ENCODE results near the gene TMEM175. TPM values are rescaled to one million over a fixed set of nuclear protein-coding genes. Genes with fewer than 3 reads are reported as not detected.

TMEM175 gene
- total and polyA plus RNA-seq, 2 of the 8 experiments (the other 6 are each of a cell fraction or from before 2014, with no cell fraction given): 4.9 to 20.7 TPM

DNA sequence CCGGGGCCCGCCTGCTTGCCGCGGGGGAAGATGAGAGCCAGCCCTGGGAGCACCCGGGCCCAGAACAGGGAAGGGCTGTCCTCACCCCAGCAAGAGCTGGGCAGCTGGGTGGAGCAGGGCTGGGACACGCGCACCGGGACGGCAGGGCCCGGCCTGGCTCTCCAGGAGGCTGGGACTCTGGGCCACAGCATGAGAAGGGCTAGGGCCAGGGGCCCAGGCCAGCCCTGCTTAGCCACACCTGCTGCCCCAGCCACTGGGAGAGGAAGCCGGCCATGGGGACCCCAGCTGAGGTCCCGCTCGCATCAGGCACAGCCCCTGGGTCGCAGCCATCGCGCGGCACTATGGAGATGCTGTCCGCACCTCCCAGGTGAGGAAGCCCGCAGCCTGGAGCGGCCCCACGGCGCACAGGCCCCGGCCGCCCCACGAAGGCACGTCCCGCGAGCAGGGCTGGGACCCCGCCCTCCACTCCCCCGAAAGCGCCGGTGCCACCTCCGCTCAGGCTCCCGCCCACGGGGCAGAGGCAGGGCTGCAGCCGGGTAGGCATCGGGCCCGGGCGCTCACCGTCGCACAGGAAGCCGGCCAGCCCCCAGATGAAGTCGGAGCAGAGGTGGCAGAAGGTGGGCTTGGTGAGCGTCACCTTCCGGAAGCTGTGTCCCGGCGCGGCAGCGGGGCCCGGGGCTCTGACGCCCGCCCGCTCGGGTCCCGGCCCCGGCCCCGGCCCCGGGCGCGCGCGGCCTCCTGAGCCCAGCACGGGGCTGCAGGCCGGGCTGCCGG is 40.6 kb downstream of the TMEM175 start (continued):
- TF ChIP-seq SP2 (IDR thresholded peaks at IDR 0.05; ENCODE audit: low read length) (no peak), EGR1 (IDR thresholded peaks at IDR 0.05; ENCODE audit: borderline replicate concordance, low read depth, low read length) (no peak), CBX5 (IDR thresholded peaks at IDR 0.05; ENCODE audit: low read depth, low read length) (no peak), CREB1 (IDR thresholded peaks at IDR 0.05) (no peak), ZNF274 (IDR thresholded peaks at IDR 0.05; ENCODE audit: borderline replicate concordance, extremely low read depth, low read length) (no peak), SP4 (IDR thresholded peaks at IDR 0.05; ENCODE audit: low read length) (no peak), RFX5 (IDR thresholded peaks at IDR 0.05; ENCODE audit: borderline replicate concordance, low read depth, low read length) (no peak), YY1 (IDR thresholded peaks at IDR 0.05; ENCODE audit: low read depth, low read length) (no peak)
- TF ChIP-seq, protein P1, sequence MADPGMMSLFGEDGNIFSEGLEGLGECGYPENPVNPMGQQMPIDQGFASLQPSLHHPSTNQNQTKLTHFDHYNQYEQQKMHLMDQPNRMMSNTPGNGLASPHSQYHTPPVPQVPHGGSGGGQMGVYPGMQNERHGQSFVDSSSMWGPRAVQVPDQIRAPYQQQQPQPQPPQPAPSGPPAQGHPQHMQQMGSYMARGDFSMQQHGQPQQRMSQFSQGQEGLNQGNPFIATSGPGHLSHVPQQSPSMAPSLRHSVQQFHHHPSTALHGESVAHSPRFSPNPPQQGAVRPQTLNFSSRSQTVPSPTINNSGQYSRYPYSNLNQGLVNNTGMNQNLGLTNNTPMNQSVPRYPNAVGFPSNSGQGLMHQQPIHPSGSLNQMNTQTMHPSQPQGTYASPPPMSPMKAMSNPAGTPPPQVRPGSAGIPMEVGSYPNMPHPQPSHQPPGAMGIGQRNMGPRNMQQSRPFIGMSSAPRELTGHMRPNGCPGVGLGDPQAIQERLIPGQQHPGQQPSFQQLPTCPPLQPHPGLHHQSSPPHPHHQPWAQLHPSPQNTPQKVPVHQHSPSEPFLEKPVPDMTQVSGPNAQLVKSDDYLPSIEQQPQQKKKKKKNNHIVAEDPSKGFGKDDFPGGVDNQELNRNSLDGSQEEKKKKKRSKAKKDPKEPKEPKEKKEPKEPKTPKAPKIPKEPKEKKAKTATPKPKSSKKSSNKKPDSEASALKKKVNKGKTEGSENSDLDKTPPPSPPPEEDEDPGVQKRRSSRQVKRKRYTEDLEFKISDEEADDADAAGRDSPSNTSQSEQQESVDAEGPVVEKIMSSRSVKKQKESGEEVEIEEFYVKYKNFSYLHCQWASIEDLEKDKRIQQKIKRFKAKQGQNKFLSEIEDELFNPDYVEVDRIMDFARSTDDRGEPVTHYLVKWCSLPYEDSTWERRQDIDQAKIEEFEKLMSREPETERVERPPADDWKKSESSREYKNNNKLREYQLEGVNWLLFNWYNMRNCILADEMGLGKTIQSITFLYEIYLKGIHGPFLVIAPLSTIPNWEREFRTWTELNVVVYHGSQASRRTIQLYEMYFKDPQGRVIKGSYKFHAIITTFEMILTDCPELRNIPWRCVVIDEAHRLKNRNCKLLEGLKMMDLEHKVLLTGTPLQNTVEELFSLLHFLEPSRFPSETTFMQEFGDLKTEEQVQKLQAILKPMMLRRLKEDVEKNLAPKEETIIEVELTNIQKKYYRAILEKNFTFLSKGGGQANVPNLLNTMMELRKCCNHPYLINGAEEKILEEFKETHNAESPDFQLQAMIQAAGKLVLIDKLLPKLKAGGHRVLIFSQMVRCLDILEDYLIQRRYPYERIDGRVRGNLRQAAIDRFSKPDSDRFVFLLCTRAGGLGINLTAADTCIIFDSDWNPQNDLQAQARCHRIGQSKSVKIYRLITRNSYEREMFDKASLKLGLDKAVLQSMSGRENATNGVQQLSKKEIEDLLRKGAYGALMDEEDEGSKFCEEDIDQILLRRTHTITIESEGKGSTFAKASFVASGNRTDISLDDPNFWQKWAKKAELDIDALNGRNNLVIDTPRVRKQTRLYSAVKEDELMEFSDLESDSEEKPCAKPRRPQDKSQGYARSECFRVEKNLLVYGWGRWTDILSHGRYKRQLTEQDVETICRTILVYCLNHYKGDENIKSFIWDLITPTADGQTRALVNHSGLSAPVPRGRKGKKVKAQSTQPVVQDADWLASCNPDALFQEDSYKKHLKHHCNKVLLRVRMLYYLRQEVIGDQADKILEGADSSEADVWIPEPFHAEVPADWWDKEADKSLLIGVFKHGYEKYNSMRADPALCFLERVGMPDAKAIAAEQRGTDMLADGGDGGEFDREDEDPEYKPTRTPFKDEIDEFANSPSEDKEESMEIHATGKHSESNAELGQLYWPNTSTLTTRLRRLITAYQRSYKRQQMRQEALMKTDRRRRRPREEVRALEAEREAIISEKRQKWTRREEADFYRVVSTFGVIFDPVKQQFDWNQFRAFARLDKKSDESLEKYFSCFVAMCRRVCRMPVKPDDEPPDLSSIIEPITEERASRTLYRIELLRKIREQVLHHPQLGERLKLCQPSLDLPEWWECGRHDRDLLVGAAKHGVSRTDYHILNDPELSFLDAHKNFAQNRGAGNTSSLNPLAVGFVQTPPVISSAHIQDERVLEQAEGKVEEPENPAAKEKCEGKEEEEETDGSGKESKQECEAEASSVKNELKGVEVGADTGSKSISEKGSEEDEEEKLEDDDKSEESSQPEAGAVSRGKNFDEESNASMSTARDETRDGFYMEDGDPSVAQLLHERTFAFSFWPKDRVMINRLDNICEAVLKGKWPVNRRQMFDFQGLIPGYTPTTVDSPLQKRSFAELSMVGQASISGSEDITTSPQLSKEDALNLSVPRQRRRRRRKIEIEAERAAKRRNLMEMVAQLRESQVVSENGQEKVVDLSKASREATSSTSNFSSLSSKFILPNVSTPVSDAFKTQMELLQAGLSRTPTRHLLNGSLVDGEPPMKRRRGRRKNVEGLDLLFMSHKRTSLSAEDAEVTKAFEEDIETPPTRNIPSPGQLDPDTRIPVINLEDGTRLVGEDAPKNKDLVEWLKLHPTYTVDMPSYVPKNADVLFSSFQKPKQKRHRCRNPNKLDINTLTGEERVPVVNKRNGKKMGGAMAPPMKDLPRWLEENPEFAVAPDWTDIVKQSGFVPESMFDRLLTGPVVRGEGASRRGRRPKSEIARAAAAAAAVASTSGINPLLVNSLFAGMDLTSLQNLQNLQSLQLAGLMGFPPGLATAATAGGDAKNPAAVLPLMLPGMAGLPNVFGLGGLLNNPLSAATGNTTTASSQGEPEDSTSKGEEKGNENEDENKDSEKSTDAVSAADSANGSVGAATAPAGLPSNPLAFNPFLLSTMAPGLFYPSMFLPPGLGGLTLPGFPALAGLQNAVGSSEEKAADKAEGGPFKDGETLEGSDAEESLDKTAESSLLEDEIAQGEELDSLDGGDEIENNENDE (IDR thresholded peaks at IDR 0.05; ENCODE audit: insufficient replicate concordance, low read length): no peak
